Endothelial cell of umbilical vein (primary cell): ENCODE results near the gene MRO. TPM values are rescaled to one million over a fixed set of nuclear protein-coding genes. Genes with fewer than 3 reads are reported as not detected.

ENCODE experiments used
- BruUV-seq: library from RNA; stranded (reverse); fragments of 400-500 nt; replicated peaks from 2 replicates; lab custom pipeline; 2021; lab: Mats Ljungman, UMichigan
- CTCF ChIA-PET: fragments of 300-600, 350-600 bp; sonication (Branson Sonifier 250); formaldehyde crosslinking; loops from one replicate; lab custom pipeline; 2021; ENCODE audit warnings: antibody characterized with exemption, inconsistent platforms; lab: Charles Lee
- POLR2A ChIA-PET: fragments of 300-600, 350-600 bp; sonication (Branson Sonifier 250); formaldehyde crosslinking; loops from one replicate; lab custom pipeline; 2021; ENCODE audit warnings: antibody characterized with exemption, inconsistent platforms; lab: Charles Lee
- DNase-seq: peaks from one replicate; pipeline ENCODE4 v3.0.0-alpha.2; 2011; ENCODE audit warnings: low read depth, low spot score
- FAIRE-seq: peaks from 2 replicates; lab custom pipeline; 2011; peaks lifted over from hg19 to GRCh38; lab: Jason Lieb, UNC
- H2AFZ ChIP-seq: 2 replicates; pipeline ENCODE4 v1.6.0; 2012; ENCODE audit warnings: low read depth, low read length, control low read depth, inconsistent platforms
- H3K27ac ChIP-seq: 2 replicates; pipeline ENCODE4 v1.5.1; 2011; ENCODE audit warnings: low read depth, mild to moderate bottlenecking, control low read depth, low read length, moderate library complexity; ENCODE audit not compliant: insufficient read depth
- H3K27me3 ChIP-seq, 2 experiments: 2 replicates each; pipeline versions ENCODE4 v1.6.0 to v1.6.1; 2011; ENCODE audit warnings: low read length in 2 of 2, mixed read lengths in 1 of 2; ENCODE audit not compliant: control insufficient read depth in 2 of 2, insufficient read depth in 2 of 2
- H3K36me3 ChIP-seq, 2 experiments: 2 replicates in 1 of 2; 3 replicates in 1 of 2; pipeline ENCODE4 v1.5.1; 2011; ENCODE audit warnings: low read length in 2 of 2, mild to moderate bottlenecking in 1 of 2, moderate library complexity in 1 of 2; ENCODE audit not compliant: control insufficient read depth in 2 of 2, insufficient read depth in 2 of 2; ENCODE audit errors: extremely low read depth in 1 of 2
- H3K4me1 ChIP-seq: 3 replicates; pipeline ENCODE4 v1.5.1; 2011; ENCODE audit warnings: mild to moderate bottlenecking, low read length; ENCODE audit not compliant: control insufficient read depth, insufficient read depth; ENCODE audit errors: extremely low read depth
- H3K4me2 ChIP-seq: 2 replicates; pipeline ENCODE4 v1.6.1; 2011; ENCODE audit warnings: low read length, control low read depth, mixed read lengths; ENCODE audit not compliant: insufficient read depth
- H3K4me3 ChIP-seq, 3 experiments: fragments of 200-600 bp in 1 of 3; sonication (generic), shearing (Covaris generic) in 1 of 3; replicated peaks in 1 of 3; 2 replicates each; pipeline ENCODE4 v1.5.1; 2011 to 2016; ENCODE audit warnings: control low read depth in 3 of 3, low read length in 3 of 3, mild to moderate bottlenecking in 2 of 3, inconsistent platforms in 1 of 3, low read depth in 1 of 3, moderate library complexity in 1 of 3; ENCODE audit not compliant: insufficient read depth in 1 of 3
- H3K79me2 ChIP-seq: 2 replicates; pipeline ENCODE4 v1.6.0; 2012; ENCODE audit warnings: low read length, inconsistent platforms; ENCODE audit not compliant: control insufficient read depth, insufficient read depth
- H3K9ac ChIP-seq: replicated peaks from 2 replicates; pipeline ENCODE3; 2011; ENCODE audit warnings: low read length, control low read depth; ENCODE audit not compliant: insufficient read depth; ENCODE audit errors: extremely low read depth
- H3K9me1 ChIP-seq: replicated peaks from 3 replicates; pipeline ENCODE4 v1.6.0; 2011; ENCODE audit warnings: mild to moderate bottlenecking, low read length; ENCODE audit not compliant: control insufficient read depth, insufficient read depth; ENCODE audit errors: extremely low read depth
- H3K9me3 ChIP-seq: replicated peaks from 2 replicates; pipeline ENCODE4 v1.5.1; 2012; ENCODE audit warnings: low read length, inconsistent platforms; ENCODE audit not compliant: control insufficient read depth, insufficient read depth
- H4K20me1 ChIP-seq: replicated peaks from 2 replicates; pipeline ENCODE3; 2011; ENCODE audit warnings: mild to moderate bottlenecking, low read length; ENCODE audit not compliant: control insufficient read depth, insufficient read depth; ENCODE audit errors: extremely low read depth
- CTCF ChIP-seq, 2 donors: IDR thresholded peaks; 1 replicate in 1 of 2; 2 replicates in 1 of 2; pipeline ENCODE4 v1.5.1; 2011; ENCODE audit warnings: low read length in 2 of 2, mild to moderate bottlenecking in 2 of 2, moderate library complexity in 2 of 2, control low read depth in 1 of 2, inconsistent platforms in 1 of 2, low read depth in 1 of 2; ENCODE audit not compliant: insufficient read depth in 1 of 2; ENCODE audit errors: extremely low read depth in 1 of 2
- EZH2 ChIP-seq: IDR thresholded peaks from 2 replicates; pipeline ENCODE4 v1.6.1; 2012; ENCODE audit warnings: borderline replicate concordance, low read depth, mild to moderate bottlenecking, moderate library complexity, low read length, inconsistent platforms; ENCODE audit not compliant: severe bottlenecking
- FOS ChIP-seq: IDR thresholded peaks from 2 replicates; pipeline ENCODE4 v1.6.1; 2011; ENCODE audit warnings: mild to moderate bottlenecking, low read length, moderate library complexity, borderline replicate concordance; ENCODE audit not compliant: insufficient read depth
- GATA2 ChIP-seq: IDR thresholded peaks from 2 replicates; pipeline ENCODE4 v1.7.0; 2011; ENCODE audit warnings: low read depth, mild to moderate bottlenecking, moderate library complexity, mixed read lengths, low read length; ENCODE audit not compliant: insufficient read length, insufficient read depth
- JUN ChIP-seq: IDR thresholded peaks from 2 replicates; pipeline ENCODE4 v1.6.1; 2011; ENCODE audit warnings: borderline replicate concordance, low read depth; ENCODE audit not compliant: insufficient read length, insufficient read depth
- MYC ChIP-seq: IDR thresholded peaks from one replicate; pipeline ENCODE4 v1.6.1; 2011; ENCODE audit warnings: mild to moderate bottlenecking, low read depth, low read length
- POLR2A ChIP-seq: IDR thresholded peaks from 2 replicates; pipeline ENCODE4 v1.6.1; 2012; ENCODE audit warnings: low read depth, mild to moderate bottlenecking, control low read depth, low read length
- POLR2AphosphoS5 ChIP-seq: IDR thresholded peaks from 2 replicates; pipeline ENCODE4 v1.6.1; 2012; ENCODE audit warnings: low read depth, mild to moderate bottlenecking, control low read depth, low read length, moderate library complexity; ENCODE audit not compliant: insufficient read depth
- dilution Hi-C: fragments of 300-500 bp; cut with MboI; formaldehyde crosslinking; loops from one replicate; pipeline ENCODE4 v1.15.0; 2019; ENCODE audit warnings: low sequenced_read_pairs; ENCODE audit not compliant: extremely low pct_ligation_motif_present
- intact Hi-C: fragments of 100-400 bp; cut with micrococcal nuclease; formaldehyde crosslinking; loops from one replicate; pipeline ENCODE4 v1.10.0; 2022
- polyA plus RNA-seq, 4 experiments: library from polyadenylated mRNA; depleted of rRNA in 3 of 4; stranded (reverse) in 3 of 4; unstranded in 1 of 4; fragments of >200 nt; gene quantifications; 2 replicates each; pipeline versions ENCODE4 v1.2.1 to v1.2.3, GENCODE V29; 2011 to 2012; ENCODE audit warnings: missing spikeins in 1 of 4
- total RNA-seq: library from RNA; stranded (reverse); gene quantifications from 2 replicates; pipeline ENCODE4 v1.2.3, GENCODE V29; 2021
- TF ChIP-seq, protein P1 (sequence below): IDR thresholded peaks from 2 replicates; pipeline ENCODE4 v1.6.1; 2011; ENCODE audit not compliant: insufficient read depth, insufficient read length

Gene MRO
- total and polyA plus RNA-seq, 2 donors (not counting 3 experiments of a cell fraction or from before 2014, with no cell fraction given): not detected

GRCh38 chr18:50862401-50862800, 42.6 kb upstream of the MRO start:
- TF ChIP-seq FOS (no peak), MYC (no peak), GATA2 (no peak), POLR2A (no peak), JUN (no peak), CTCF (IDR thresholded peaks at IDR 0.05; ENCODE audit: extremely low read depth in 1 of 2, insufficient read depth in 1 of 2, low read depth in 1 of 2, low read length in 2 of 2) (no peak), EZH2 (no peak), POLR2AphosphoS5 (no peak)
- TF ChIP-seq, protein P1, sequence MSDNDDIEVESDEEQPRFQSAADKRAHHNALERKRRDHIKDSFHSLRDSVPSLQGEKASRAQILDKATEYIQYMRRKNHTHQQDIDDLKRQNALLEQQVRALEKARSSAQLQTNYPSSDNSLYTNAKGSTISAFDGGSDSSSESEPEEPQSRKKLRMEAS: no peak
- intact Hi-C loops: no loop called here
- BruUV-seq: no TSS peak
- H3K9me1 ChIP-seq: no peaks in the 10 kb centered on the region
- no peaks in the 10 kb centered on the region for H3K79me2 ChIP-seq
- FAIRE-seq (no peak), DNase-seq (no peak)
- no peaks in the 10 kb centered on the region for H3K4me1 ChIP-seq
- dilution Hi-C loops: no loop called here
- ChIA-PET POLR2A (no interaction called here), CTCF (no interaction called here)
- H3K9me3 ChIP-seq: no peaks in the 10 kb centered on the region
- H3K36me3 ChIP-seq: no peaks in the 10 kb centered on the region
- peaks cover 0 to 3% of the 10 kb centered on the region in 2 experiments for H3K27me3 ChIP-seq
- no peak overlapping the region for H3K9ac ChIP-seq
- no peak overlapping the region for H3K4me2 ChIP-seq
- H4K20me1 ChIP-seq: no peaks in the 10 kb centered on the region
- H3K27ac ChIP-seq: no peak overlapping the region
- no peak overlapping the region for H3K4me3 ChIP-seq
- no peak overlapping the region for H2AFZ ChIP-seq
